ENCODE results near the gene TM7SF2. TPM values are rescaled to one million over a fixed set of nuclear protein-coding genes. Genes with fewer than 3 reads are reported as not detected.

Gene TM7SF2
- total and polyA plus RNA-seq, 2 of the 13 experiments (the other 11 are each of a cell fraction or from before 2014, with no cell fraction given) = 56.0 to 66.9 TPM

DNA sequence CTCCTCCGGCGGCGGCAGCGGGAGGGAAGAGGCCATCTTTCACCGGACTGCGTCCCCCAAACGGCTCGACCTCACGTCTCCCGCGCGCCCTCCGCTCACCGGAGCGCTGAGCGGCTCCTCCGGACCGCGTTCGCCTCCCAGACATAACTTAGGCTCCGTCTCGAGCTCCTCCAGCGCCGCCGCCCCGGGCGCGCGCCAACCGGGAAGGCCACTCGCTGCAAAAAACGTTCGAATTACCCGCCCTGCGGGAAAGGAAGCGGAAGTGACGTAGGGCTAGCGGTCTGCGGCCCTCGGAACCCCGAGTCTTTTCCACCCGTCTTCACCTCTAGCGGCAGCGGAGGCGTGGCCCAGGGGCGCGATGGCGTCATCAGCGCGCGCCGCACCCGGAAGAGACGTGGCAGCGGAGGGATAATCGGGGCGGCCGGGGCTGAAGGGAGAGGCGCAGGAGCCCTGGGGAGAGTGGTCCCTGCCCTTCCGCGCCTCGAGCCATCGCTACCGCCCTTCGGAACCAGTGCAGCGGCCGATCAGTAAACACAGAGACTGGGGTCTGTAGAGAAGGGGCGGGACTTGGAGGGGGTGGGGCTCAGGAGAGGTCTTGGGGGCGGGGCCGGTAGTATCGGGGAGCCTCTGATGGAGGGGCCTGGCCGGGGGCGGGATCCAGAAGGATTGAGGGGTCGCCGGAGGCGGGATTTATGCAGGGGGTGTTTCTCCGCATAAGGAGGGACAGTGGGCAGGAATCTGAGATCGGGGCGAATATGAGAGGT, 27.7 kb upstream of the TM7SF2 start, which contains the start of the genes CDCA5 and ZFPL1 (continued):
- peak; percentile 83 for TF ChIP-seq POGZ (CRISPR knock-in tag; IDR thresholded peaks at IDR 0.05)
- no peak for TF ChIP-seq WIZ (CRISPR knock-in tag; IDR thresholded peaks at IDR 0.05)
- TF ChIP-seq RELA (CRISPR knock-in tag; IDR thresholded peaks at IDR 0.05) = peak; percentile 67; the same call in 1 of the 2 replicates
- no peak for TF ChIP-seq PAWR (CRISPR knock-in tag; IDR thresholded peaks at IDR 0.05; ENCODE audit: borderline replicate concordance)
- TF ChIP-seq, protein P1, sequence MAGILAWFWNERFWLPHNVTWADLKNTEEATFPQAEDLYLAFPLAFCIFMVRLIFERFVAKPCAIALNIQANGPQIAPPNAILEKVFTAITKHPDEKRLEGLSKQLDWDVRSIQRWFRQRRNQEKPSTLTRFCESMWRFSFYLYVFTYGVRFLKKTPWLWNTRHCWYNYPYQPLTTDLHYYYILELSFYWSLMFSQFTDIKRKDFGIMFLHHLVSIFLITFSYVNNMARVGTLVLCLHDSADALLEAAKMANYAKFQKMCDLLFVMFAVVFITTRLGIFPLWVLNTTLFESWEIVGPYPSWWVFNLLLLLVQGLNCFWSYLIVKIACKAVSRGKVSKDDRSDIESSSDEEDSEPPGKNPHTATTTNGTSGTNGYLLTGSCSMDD (CRISPR knock-in tag; IDR thresholded peaks at IDR 0.05) = no peak
- TF ChIP-seq MEIS2 (CRISPR knock-in tag; IDR thresholded peaks at IDR 0.05) = no peak; the same call in 1 of the 2 replicates
- TF ChIP-seq PITX1 (CRISPR knock-in tag; IDR thresholded peaks at IDR 0.05) = no peak
- TF ChIP-seq, protein P2, sequence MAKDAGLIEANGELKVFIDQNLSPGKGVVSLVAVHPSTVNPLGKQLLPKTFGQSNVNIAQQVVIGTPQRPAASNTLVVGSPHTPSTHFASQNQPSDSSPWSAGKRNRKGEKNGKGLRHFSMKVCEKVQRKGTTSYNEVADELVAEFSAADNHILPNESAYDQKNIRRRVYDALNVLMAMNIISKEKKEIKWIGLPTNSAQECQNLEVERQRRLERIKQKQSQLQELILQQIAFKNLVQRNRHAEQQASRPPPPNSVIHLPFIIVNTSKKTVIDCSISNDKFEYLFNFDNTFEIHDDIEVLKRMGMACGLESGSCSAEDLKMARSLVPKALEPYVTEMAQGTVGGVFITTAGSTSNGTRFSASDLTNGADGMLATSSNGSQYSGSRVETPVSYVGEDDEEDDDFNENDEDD (CRISPR knock-in tag; IDR thresholded peaks at IDR 0.05; ENCODE audit: borderline replicate concordance) = peak; percentile 100
- TF ChIP-seq ZFP37 (CRISPR knock-in tag; IDR thresholded peaks at IDR 0.05; ENCODE audit: borderline replicate concordance) = no peak
- TF ChIP-seq, protein P3, sequence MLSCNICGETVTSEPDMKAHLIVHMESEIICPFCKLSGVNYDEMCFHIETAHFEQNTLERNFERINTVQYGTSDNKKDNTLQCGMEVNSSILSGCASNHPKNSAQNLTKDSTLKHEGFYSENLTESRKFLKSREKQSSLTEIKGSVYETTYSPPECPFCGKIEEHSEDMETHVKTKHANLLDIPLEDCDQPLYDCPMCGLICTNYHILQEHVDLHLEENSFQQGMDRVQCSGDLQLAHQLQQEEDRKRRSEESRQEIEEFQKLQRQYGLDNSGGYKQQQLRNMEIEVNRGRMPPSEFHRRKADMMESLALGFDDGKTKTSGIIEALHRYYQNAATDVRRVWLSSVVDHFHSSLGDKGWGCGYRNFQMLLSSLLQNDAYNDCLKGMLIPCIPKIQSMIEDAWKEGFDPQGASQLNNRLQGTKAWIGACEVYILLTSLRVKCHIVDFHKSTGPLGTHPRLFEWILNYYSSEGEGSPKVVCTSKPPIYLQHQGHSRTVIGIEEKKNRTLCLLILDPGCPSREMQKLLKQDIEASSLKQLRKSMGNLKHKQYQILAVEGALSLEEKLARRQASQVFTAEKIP (CRISPR knock-in tag; IDR thresholded peaks at IDR 0.05; ENCODE audit: borderline replicate concordance) = no peak
- TF ChIP-seq ZNF550 (CRISPR knock-in tag; IDR thresholded peaks at IDR 0.05; ENCODE audit: borderline replicate concordance) = 0 out of 2 replicates have a peak, but pooled peaks have one; percentile 52
- no peak for TF ChIP-seq NAIF1 (CRISPR knock-in tag; IDR thresholded peaks at IDR 0.05; ENCODE audit: borderline replicate concordance)
- TF ChIP-seq, protein P4, sequence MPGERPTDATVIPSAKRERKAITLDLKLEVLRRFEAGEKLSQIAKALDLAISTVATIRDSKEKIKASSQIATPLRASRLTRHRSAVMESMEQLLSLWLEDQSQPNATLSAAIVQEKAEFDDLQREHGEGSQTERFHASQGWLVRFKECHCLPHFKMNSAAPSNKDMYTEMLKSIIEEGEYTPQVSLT (CRISPR knock-in tag; IDR thresholded peaks at IDR 0.05; ENCODE audit: borderline replicate concordance, low read depth) = no peak
- TF ChIP-seq STAG1 (CRISPR knock-in tag; IDR thresholded peaks at IDR 0.05) = no peak
- TF ChIP-seq, protein P5, sequence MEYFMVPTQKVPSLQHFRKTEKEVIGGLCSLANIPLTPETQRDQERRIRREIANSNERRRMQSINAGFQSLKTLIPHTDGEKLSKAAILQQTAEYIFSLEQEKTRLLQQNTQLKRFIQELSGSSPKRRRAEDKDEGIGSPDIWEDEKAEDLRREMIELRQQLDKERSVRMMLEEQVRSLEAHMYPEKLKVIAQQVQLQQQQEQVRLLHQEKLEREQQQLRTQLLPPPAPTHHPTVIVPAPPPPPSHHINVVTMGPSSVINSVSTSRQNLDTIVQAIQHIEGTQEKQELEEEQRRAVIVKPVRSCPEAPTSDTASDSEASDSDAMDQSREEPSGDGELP (IDR thresholded peaks at IDR 0.05; ENCODE audit: borderline replicate concordance, low read depth) = no peak
- peak; percentile 72; the same call in 1 of the 2 replicates for TF ChIP-seq ZNF546 (CRISPR knock-in tag; conservative IDR thresholded peaks at IDR 0.05)
- TF ChIP-seq, protein P6, sequence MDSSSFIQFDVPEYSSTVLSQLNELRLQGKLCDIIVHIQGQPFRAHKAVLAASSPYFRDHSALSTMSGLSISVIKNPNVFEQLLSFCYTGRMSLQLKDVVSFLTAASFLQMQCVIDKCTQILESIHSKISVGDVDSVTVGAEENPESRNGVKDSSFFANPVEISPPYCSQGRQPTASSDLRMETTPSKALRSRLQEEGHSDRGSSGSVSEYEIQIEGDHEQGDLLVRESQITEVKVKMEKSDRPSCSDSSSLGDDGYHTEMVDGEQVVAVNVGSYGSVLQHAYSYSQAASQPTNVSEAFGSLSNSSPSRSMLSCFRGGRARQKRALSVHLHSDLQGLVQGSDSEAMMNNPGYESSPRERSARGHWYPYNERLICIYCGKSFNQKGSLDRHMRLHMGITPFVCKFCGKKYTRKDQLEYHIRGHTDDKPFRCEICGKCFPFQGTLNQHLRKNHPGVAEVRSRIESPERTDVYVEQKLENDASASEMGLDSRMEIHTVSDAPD (CRISPR knock-in tag; IDR thresholded peaks at IDR 0.05) = peak; percentile 58; the same call in 1 of the 2 replicates
- no peak for TF ChIP-seq GTF3A (CRISPR knock-in tag; conservative IDR thresholded peaks at IDR 0.05)
- TF ChIP-seq SNAI1 (CRISPR knock-in tag; IDR thresholded peaks at IDR 0.05; ENCODE audit: borderline replicate concordance) = no peak
- TF ChIP-seq ZSCAN20 (CRISPR knock-in tag; IDR thresholded peaks at IDR 0.05; ENCODE audit: borderline replicate concordance) = no peak
- 0 out of 2 replicates have a peak, but pooled peaks have one; percentile 65 for TF ChIP-seq ZNF749 (CRISPR knock-in tag; IDR thresholded peaks at IDR 0.05; ENCODE audit: borderline replicate concordance)

Measured in HepG2 (cell line).